Measurements from ENCODE around the gene SLC25A14. TPM values are rescaled to one million over a fixed set of nuclear protein-coding genes. Genes with fewer than 3 reads are reported as not detected.
A peak's percentile ranks its signal among the peaks of the same experiment; 100 is the strongest.
"Not testable (repeated sequence)": the region's sequence is repeated elsewhere in the genome, so short reads cannot be mapped to it uniquely, and the experiment has no call there.

Gene SLC25A14
- total RNA-seq, 6 experiments from 2014 or later, result 10.9 to 16.4 (median 13.2) TPM

- Mint-ChIP-seq H3K27ac (no peak overlapping the region), H3K9me3 (no peaks in the 10 kb centered on the region), H3K4me3 (no peak overlapping the region), H3K27me3 (ENCODE audit: insufficient read depth) (no peaks in the 10 kb centered on the region; the same call in 1 of the 2 replicates), H3K4me1 (ENCODE audit: low read depth) (peaks cover 44% of the 10 kb centered on the region), H3K36me3 (ENCODE audit: low read depth) (0 out of 2 replicates have a peak, but pooled peaks cover 8% of the 10 kb centered on the region)
- TF ChIP-seq CTCF (IDR thresholded peaks at IDR 0.05), result no peak
- no peak for DNase-seq
Measured at GRCh38 chrX:130343411-130343810, 3.7 kb downstream of the SLC25A14 start.

- peak overlapping the region; percentile 45 for H3K4me3 Mint-ChIP-seq
- H3K36me3 Mint-ChIP-seq (ENCODE audit: low read depth), result peaks cover 8% of the 10 kb centered on the region; the same call in 1 of the 2 replicates
- H3K27me3 Mint-ChIP-seq (ENCODE audit: insufficient read depth), result no peaks in the 10 kb centered on the region
- DNase-seq, result peak; percentile 33
- H3K27ac Mint-ChIP-seq, result peak overlapping the region; percentile 63
- no peaks in the 10 kb centered on the region for H3K9me3 Mint-ChIP-seq
- TF ChIP-seq CTCF (IDR thresholded peaks at IDR 0.05), result no peak
- peaks cover 28% of the 10 kb centered on the region for H3K4me1 Mint-ChIP-seq (ENCODE audit: low read depth)
Measured at GRCh38 chrX:130347321-130347720, 7.6 kb downstream of the SLC25A14 start.

DNA sequence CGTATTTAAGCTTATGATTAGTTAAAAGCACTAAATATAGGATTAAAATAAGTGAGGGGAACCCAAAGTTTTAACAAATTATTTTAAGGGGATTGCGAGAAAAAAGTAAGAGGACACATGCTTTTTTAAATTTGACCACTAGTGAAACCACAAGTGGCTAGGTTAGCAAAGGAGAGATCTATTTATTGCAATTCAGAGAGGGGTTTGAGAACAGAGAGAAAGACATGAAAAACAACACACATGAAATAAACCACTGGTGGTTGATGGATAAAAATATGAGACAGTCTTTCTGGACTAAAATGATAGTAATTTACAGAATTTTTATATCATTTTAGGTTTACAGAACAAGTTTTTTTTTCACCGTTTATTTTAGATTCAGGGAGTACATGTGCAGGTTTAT is 11.8 kb downstream of the SLC25A14 start:
- Mint-ChIP-seq H3K27me3 (ENCODE audit: insufficient read depth) (no peaks in the 10 kb centered on the region), H3K36me3 (ENCODE audit: low read depth) (no peaks in the 10 kb centered on the region; the same call in 1 of the 2 replicates), H3K4me1 (ENCODE audit: low read depth) (peaks cover 17% of the 10 kb centered on the region), H3K9me3 (no peaks in the 10 kb centered on the region), H3K4me3 (no peak overlapping the region), H3K27ac (no peak overlapping the region)
- no peak for TF ChIP-seq CTCF (IDR thresholded peaks at IDR 0.05)
- no peak for DNase-seq

DNA sequence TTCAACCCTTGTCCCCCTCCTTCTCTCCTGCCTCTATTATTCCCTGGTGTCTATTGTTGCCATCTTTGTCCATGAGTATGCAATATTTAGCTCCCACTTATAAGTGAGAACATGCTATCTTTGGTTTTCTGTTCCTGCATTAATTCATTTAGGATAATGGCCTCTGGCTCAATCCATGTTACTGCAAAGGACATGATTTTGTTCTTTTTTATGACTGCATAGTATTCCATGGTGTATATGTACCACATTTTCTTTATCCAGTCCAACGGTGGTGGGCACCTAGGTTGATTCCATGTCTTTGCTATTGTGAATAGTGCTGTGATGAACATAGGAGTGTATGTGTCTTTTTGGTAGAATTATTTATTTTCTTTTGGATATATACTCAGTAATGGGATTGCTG is 12.3 kb downstream of the SLC25A14 start:
- peaks cover 12% of the 10 kb centered on the region for H3K4me1 Mint-ChIP-seq (ENCODE audit: low read depth)
- H3K36me3 Mint-ChIP-seq (ENCODE audit: low read depth); H3K27me3 Mint-ChIP-seq (ENCODE audit: insufficient read depth); H3K4me3 Mint-ChIP-seq; H3K9me3 Mint-ChIP-seq; H3K27ac Mint-ChIP-seq; DNase-seq: not testable (repeated sequence)

- TF ChIP-seq CTCF (IDR thresholded peaks at IDR 0.05), result no peak
- no peak overlapping the region for H3K27ac Mint-ChIP-seq
- no peaks in the 10 kb centered on the region for H3K9me3 Mint-ChIP-seq
- H3K4me3 Mint-ChIP-seq, result no peak overlapping the region
- no peaks in the 10 kb centered on the region for H3K4me1 Mint-ChIP-seq (ENCODE audit: low read depth)
- no peak for DNase-seq
- H3K36me3 Mint-ChIP-seq (ENCODE audit: low read depth), result no peaks in the 10 kb centered on the region
- H3K27me3 Mint-ChIP-seq (ENCODE audit: insufficient read depth), result no peaks in the 10 kb centered on the region
Measured at GRCh38 chrX:130376077-130376476, 36.4 kb downstream of the SLC25A14 start.

DNA sequence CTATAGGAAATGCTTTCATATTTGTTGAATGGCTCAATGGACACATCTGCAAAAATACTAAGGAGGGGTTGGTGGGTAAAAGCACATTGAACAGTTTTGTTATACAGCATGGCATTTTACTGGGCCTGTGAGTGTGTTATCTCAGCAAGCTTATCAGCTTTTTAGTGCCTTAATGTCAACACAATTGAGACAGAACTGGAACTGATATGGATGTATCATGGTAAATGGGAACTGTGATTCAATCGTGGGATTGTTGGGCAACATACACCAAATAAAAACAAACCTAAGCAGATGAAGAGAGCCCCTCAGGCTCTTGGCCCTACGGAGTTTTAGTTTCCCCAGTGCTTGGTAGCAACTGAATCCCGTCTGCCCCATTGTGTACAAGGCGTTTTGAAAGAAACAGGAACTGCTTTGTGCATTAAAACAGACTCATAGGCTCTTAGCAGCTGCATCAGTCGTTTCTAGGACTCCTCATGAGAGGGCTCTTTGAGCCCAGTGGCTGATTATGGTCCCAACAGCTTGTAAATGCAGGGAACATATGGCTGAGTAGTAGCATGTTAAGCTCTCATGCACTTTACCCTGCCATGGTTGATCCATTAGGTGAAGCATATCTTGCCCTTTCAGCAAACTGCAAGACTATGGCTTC is 38.4 kb downstream of the SLC25A14 start:
- Mint-ChIP-seq H3K4me3 (no peak overlapping the region), H3K36me3 (ENCODE audit: low read depth) (no peaks in the 10 kb centered on the region), H3K27ac (no peak overlapping the region), H3K9me3 (no peaks in the 10 kb centered on the region), H3K27me3 (ENCODE audit: insufficient read depth) (no peaks in the 10 kb centered on the region; the same call in 1 of the 2 replicates), H3K4me1 (ENCODE audit: low read depth) (no peaks in the 10 kb centered on the region)
- DNase-seq, result no peak
- no peak for TF ChIP-seq CTCF (IDR thresholded peaks at IDR 0.05)
